Stimulated activated CD8-positive, alpha-beta memory T cell treated with anti-CD3 and anti-CD28 coated beads, Interleukin-7, amount 100 ng/mL, for 24 hours (primary cell): ENCODE results near the gene INPP4B.
"Not testable (repeated sequence)": the region's sequence is repeated elsewhere in the genome, so short reads cannot be mapped to it uniquely, and the experiment has no call there.

Experiments used
- DNase-seq: peaks from one replicate; pipeline ENCODE4 v3.0.0-alpha.2; 2020; ENCODE audit warnings: low read depth

Gene INPP4B

DNA sequence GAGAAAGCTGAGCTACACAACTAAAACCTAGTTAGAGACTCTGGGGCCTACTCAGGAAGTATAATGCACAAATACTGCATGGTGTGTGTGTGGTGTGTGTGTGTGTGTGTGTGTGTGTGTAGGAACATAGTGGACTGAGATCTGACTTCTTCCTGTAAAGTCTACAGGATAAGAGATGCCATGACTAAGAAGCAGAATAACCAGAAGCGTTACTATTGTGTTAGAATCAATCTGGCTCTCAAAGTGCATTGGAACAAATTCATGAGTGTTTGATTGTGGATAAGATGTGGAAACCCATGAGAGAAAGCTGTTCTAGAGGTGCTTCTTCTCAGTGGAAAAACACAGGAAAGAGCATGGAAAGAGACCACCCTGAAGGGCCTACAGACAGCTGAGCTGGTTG, 302.1 kb downstream of the INPP4B start:
- no peak for DNase-seq

- no peak for DNase-seq
Measured at GRCh38 chr4:142540483-142540804, 305.7 kb downstream of the INPP4B start.

DNA sequence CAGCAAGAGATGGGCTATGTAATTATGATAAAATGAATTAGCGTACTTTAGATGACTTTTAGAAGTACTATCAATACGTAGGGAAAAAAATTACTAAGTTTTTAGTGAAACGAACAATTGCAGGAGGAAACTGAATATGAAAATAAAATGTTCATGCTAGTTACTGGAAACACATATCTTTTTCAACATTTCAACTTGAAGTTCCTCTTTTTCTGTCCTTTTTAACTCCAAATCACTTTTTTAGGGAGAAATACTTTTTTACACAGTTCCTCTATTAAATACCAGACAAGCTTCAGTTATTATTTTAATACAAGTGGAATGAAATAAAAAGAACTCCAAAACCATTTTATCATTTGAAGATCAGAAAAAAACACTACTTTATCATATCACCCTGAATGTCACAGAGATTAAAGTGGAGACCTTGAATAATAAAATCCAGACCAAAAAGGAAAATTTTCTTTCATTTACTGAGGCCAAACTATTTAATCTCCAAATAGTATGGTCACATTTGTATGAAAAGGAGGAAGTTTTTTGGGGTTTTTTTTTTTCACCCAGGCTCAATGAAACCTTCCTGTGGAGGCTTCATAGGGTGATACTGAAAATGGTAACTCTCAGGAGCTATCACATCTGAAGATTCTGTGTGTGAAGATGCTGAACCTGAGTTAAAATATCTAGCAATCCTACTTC, 306.2 kb downstream of the INPP4B start:
- no peak for DNase-seq

GRCh38 chr4:142535009-142535408, 311.1 kb downstream of the INPP4B start:
- DNase-seq = no peak

- DNase-seq = no peak
Measured at GRCh38 chr4:142532054-142532453, 314.0 kb downstream of the INPP4B start.

DNA sequence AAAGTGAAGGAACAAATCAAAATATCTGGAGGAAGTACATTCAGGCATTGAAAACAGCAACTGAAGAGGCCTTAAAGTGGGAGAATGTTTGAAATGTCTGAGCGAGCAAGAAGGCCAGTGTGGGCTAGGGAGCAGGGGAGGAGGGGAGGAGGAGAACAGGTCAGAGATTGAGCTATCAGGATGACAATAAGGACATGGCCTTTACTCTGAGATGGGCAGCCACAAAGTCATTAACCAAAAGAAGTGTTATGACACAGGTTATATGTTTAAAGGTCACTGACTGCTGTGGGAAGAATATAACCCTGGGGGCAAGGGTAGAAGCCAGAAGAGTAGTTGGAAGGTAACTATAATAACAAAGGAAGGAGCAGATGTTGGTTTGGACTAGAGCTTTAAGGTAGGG, 315.4 kb downstream of the INPP4B start:
- DNase-seq = no peak

GRCh38 chr4:142528433-142528832, 317.7 kb downstream of the INPP4B start:
- DNase-seq = no peak

GRCh38 chr4:142523111-142523510, 323.0 kb downstream of the INPP4B start:
- DNase-seq = no peak

- no peak for DNase-seq
Measured at GRCh38 chr4:142519342-142519741, 326.8 kb downstream of the INPP4B start.

DNA sequence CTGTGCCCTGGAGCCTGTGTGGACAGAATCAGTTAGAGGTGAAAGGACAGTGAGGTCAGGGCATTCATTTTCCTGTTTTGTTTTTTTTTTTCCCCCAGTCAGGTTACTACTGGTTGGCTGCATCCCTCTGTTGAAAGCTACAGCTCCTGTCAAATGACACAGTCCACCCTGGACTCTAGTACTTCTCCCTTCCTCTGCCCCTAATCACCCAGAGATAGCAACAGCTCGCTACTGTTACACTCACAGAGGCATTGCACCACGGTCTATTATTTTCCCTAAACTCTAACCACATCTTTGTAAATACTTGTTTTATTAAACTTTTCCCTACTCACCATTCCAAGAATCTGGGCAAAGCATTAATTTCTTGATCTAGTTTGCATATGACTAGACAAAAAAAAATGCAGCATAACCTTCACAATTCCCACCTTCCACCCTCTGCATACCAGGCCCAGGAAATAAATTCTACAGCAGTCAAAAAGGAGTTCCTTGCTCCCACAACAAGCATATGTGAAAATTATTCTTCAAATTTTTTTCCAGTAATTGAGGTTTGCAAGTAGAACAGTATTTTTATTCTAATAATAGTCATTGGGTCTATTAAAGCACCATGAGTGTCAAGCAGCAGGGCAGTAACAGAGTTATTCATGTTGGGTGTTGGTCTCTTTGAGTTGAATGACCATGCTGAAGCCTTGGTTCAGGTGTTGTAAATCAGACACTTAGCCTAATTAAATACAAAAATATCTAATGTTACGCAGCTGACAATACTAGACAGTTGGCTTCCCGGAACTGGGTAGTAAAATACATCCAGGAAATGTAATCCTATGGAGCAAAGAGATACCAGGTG, 329.2 kb downstream of the INPP4B start:
- no peak for DNase-seq

DNA sequence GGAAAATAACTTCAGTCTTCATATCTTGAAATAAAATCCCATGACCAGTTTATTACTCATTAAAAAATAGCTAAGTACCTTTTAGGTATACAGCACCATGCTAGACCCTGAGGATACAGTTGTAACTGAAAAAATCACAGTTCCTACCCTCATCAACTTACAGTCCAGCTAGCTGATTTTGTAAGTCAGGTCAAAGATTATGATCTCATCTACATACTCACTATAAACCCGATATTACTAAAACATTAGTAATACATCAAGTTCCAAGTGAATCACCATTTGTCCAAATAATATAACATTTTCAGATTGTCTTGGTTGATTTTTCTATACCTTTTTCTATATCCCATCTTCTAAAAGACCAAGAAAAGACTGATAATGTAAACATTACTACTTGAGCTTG, 333.9 kb downstream of the INPP4B start:
- DNase-seq = no peak

DNA sequence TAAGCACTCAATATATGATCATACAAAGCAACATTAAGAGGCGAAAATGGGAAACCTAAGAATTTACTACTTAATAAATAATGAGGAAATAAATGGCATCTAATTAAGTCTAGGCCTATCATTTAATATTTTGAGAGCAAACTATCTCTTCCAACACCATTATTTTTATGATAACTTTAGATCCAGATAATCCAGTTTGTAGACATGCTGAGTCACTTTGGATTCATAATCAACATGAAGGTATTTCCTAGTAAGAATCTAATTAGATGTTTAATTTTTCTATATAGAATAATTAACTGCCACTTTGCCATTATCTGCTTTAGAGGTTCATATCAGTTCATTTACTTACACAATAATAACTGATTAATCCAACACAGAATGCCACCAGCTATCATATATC, 336.2 kb downstream of the INPP4B start:
- DNase-seq = no peak

GRCh38 chr4:142509381-142509780, 336.7 kb downstream of the INPP4B start:
- not testable (repeated sequence) for DNase-seq

GRCh38 chr4:142500966-142501365, 345.1 kb downstream of the INPP4B start:
- no peak for DNase-seq

GRCh38 chr4:142497606-142498005, 348.5 kb downstream of the INPP4B start:
- DNase-seq = no peak

DNA sequence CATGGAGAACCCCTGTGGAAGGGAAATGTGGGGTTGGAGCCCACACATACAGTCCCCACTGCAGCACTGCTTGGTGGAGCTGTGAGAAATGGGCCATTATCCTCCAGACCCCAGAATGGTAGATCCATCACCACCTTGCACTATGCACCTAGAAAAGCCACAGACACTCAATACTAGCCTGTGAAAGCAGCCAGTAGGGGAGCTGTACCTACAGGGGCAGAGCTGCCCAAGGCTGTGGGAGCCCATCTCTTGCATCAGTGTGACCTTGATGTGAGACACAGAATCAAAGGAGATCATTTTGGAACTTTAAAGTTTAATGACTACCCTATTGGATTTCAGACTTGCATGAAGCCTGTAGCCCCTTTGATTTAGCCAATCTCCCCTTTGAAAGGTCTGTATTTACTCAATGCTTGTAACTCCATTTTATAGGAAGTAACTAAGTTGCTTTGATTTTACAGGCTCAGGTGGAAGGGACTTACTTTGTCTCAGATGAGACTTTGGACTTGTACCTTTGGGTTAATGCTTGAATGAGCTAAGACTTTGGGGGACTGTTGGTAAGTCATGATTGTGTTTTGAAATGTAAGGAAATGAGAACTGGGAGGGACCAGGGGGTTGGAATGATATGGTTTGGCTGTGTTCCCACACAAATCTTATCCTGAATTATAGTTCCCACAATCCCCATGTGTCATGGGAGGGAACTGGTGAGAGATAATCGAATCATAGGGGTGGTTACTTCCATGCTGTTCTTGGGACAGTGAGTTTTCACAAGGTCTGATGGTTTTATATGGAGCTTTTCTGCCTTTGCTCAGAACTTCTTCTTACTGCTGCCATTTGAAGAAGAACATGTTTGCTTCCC, 352.6 kb downstream of the INPP4B start:
- no peak for DNase-seq

DNA sequence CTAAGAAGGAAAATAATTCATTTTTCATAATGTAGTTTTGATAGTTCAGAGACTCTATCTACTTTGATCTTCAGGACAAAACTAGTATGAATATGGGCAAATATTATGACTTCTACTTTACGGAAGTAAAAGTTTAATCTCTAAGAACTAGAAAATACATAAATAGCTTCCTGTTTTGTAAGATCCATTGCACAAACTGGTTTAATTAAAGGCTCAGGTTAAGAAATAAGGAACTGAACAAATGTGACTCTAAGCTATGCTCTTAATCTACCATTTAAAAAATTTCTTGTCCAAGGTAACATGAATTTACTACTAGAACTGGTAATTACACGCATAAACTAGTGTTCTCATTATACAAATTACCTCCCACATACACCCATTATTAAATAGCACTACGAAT, 360.6 kb downstream of the INPP4B start:
- DNase-seq = no peak

- DNase-seq = no peak
Measured at GRCh38 chr4:142480244-142480643, 365.9 kb downstream of the INPP4B start.

DNA sequence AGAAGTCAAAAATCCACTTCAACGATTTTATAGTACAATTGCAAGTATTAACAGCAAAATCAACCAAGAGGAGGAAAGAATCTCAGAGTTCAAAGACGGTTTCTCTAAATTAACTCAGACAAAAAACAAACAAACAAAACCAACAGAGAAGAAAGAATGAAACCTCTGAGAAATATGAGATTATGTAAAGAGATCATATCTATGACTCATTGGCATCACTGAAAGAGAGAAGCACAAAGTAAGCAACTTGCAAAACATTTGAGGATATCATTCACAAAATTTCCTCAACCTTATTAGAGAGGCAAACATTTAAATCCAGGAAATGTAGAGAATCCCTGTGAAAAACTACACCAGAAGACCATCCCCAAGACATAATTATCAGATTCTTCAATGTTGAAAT, 370.4 kb downstream of the INPP4B start:
- DNase-seq = no peak

GRCh38 chr4:142474398-142475087, 371.6 kb downstream of the INPP4B start:
- DNase-seq = no peak

DNA sequence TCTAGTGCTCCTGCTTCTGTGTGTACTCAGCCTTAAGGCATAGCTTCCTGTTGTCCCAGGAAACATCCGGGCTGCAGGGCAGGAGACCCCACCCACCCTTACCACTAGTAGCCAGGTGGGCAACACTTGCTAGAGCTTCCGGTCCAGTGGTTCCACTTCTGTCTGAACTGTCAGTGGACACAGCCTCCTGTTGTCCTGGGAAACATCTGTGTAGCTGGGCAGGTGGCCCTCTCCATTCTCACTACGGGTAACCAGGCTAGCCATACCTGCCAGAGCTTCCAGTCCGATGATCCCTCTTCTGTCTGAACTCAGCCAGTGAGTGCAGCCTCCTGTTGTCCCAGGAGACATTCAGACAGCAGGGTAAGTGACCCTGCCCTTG, 372.2 kb downstream of the INPP4B start:
- DNase-seq = no peak
